Neural progenitor cell (in vitro differentiated cells): ENCODE measurements around the gene IPO7. TPM values are rescaled to one million over a fixed set of nuclear protein-coding genes. Genes with fewer than 3 reads are reported as not detected.

ENCODE experiments used
- DNase-seq: peaks from one replicate; pipeline ENCODE4 v3.0.0-alpha.2; 2016; ENCODE audit warnings: low spot score
- H2AFZ ChIP-seq: fragments of 200-600 bp; sonication (generic); replicated peaks from 2 replicates; pipeline ENCODE4 v1.6.1; 2016; ENCODE audit warnings: antibody characterized with exemption
- H3F3A ChIP-seq: fragments of 200-600 bp; sonication (generic); 2 replicates; pipeline ENCODE4 v1.6.1; 2016; ENCODE audit warnings: antibody characterized with exemption, low read depth
- H3K27ac ChIP-seq: fragments of 200-600 bp; sonication (generic); 2 replicates; pipeline ENCODE4 v1.5.1; 2016; ENCODE audit warnings: mild to moderate bottlenecking
- H3K27me3 ChIP-seq: fragments of 200-600 bp; sonication (generic); 2 replicates; pipeline ENCODE4 v1.6.1; 2016; ENCODE audit warnings: mild to moderate bottlenecking, moderate library complexity
- H3K36me3 ChIP-seq: fragments of 200-600 bp; sonication (generic); 2 replicates; pipeline ENCODE4 v1.5.1; 2016
- H3K4me1 ChIP-seq: fragments of 200-600 bp; sonication (generic); 2 replicates; pipeline ENCODE4 v1.6.1; 2016; ENCODE audit warnings: mixed run types
- H3K4me2 ChIP-seq: fragments of 200-600 bp; sonication (generic); 2 replicates; pipeline ENCODE4 v1.6.1; 2016
- H3K4me3 ChIP-seq: fragments of 200-600 bp; sonication (generic); 2 replicates; pipeline ENCODE4 v1.5.1; 2016
- H3K79me2 ChIP-seq: fragments of 200-600 bp; sonication (generic); 2 replicates; pipeline ENCODE4 v1.6.1; 2016; ENCODE audit warnings: low read depth
- H3K9ac ChIP-seq: fragments of 200-600 bp; sonication (generic); 2 replicates; pipeline ENCODE4 v1.6.1; 2016
- H3K9me3 ChIP-seq: fragments of 200-600 bp; sonication (generic); 2 replicates; pipeline ENCODE4 v1.5.1; 2016; ENCODE audit warnings: low read depth
- H4K20me1 ChIP-seq: fragments of 200-600 bp; sonication (generic); 2 replicates; pipeline ENCODE4 v1.6.1; 2016; ENCODE audit warnings: low read depth
- H3K27ac Mint-ChIP-seq: 3 replicates; pipeline ENCODE4 v1.8.0; 2021; ENCODE audit warnings: mixed read lengths
- H3K27me3 Mint-ChIP-seq: 2 replicates; pipeline ENCODE4 v1.8.0; 2022; ENCODE audit warnings: low read depth, mild to moderate bottlenecking, inconsistent platforms, moderate library complexity, mixed read lengths; ENCODE audit not compliant: insufficient read depth
- H3K36me3 Mint-ChIP-seq: 3 replicates; pipeline ENCODE4 v1.8.0; 2021; ENCODE audit warnings: mixed read lengths
- H3K4me1 Mint-ChIP-seq: 3 replicates; pipeline ENCODE4 v1.8.0; 2021; ENCODE audit warnings: mixed read lengths
- H3K4me3 Mint-ChIP-seq: 3 replicates; pipeline ENCODE4 v1.8.0; 2021; ENCODE audit warnings: mild to moderate bottlenecking, moderate library complexity, mixed read lengths
- H3K9me3 Mint-ChIP-seq: 3 replicates; pipeline ENCODE4 v1.8.0; 2020; ENCODE audit warnings: mixed read lengths
- CTCF ChIP-seq: fragments of 200-600 bp; sonication (generic); IDR thresholded peaks from 2 replicates; pipeline ENCODE4 v1.5.1; 2017; ENCODE audit warnings: antibody characterized with exemption, mild to moderate bottlenecking
- EZH2 ChIP-seq: fragments of 200-600 bp; sonication (generic); IDR thresholded peaks from 2 replicates; pipeline ENCODE4 v1.6.1; 2017; ENCODE audit warnings: antibody characterized with exemption, mild to moderate bottlenecking, moderate library complexity
- EZH2phosphoT487 ChIP-seq: fragments of 200-600 bp; sonication (generic); IDR thresholded peaks from 2 replicates; pipeline ENCODE4 v1.6.1; 2017; ENCODE audit warnings: antibody characterized with exemption
- total RNA-seq: library from RNA; depleted of rRNA; stranded (reverse); fragments of >200 nt; gene quantifications from 2 replicates; pipeline ENCODE4 v1.2.3, GENCODE V29; 2015; ENCODE audit warnings: low replicate concordance

The IPO7 gene
- total RNA-seq, 1 donor from 2014 or later, result 231 TPM

DNA sequence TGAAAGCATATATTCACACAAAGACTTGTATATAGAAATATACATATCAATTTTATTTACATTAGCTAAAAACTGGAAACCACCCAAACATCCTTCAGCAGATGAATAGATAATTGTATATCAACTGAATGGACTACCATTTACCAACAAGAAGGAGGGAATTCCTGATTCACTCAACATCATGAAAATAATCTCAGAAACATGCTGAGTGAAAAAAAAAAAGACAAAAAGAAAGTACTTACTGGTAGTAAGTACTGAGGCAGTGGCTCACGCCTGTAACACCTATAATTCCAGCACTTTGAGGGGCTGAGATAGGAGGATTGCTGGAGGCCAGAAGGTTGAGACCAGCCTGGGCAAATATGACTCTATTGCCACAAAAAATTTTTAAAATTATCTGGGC, 7.4 kb upstream of the IPO7 start:
- no peak overlapping the region for H3K9ac ChIP-seq
- H3K27me3 ChIP-seq, result no peaks in the 10 kb centered on the region
- no peaks in the 10 kb centered on the region for H3K36me3 ChIP-seq
- no peak overlapping the region for H3K4me2 ChIP-seq
- Mint-ChIP-seq H3K9me3 (no peaks in the 10 kb centered on the region), H3K4me1 (peaks cover 15% of the 10 kb centered on the region), H3K4me3 (no peak overlapping the region), H3K27ac (no peak overlapping the region), H3K27me3 (peaks cover 2% of the 10 kb centered on the region), H3K36me3 (no peaks in the 10 kb centered on the region)
- TF ChIP-seq CTCF (no peak), EZH2 (no peak), EZH2phosphoT487 (no peak)
- no peaks in the 10 kb centered on the region for H4K20me1 ChIP-seq
- no peak overlapping the region for H3K27ac ChIP-seq
- no peak overlapping the region for H3K4me3 ChIP-seq
- H3K9me3 ChIP-seq, result no peaks in the 10 kb centered on the region
- no peak overlapping the region for H2AFZ ChIP-seq
- peaks cover 6% of the 10 kb centered on the region for H3K4me1 ChIP-seq
- no peak for DNase-seq
- no peaks in the 10 kb centered on the region for H3K79me2 ChIP-seq
- H3F3A ChIP-seq, result no peaks in the 10 kb centered on the region

DNA sequence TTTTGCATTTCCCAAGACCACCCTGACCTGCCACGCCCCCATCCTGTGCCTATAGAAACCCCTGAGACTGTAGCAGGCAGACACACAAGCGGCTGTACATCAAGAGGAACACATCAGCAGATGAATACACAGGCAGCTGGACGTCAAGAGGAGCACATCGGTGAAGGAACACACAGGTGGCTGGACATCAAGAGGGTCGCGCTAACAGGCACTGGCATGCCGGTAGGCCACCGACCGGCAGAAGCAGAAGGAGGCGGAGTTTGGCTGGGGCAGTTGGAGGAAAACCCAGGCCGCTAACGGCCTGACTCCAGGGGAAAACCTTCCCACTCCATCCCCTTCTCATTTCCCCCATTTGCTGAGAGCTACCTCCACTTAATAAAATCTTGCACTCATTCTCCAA, 5.4 kb upstream of the IPO7 start:
- H3K4me3 ChIP-seq, result no peak overlapping the region
- H3K79me2 ChIP-seq, result no peaks in the 10 kb centered on the region
- Mint-ChIP-seq H3K4me1 (peaks cover 16% of the 10 kb centered on the region), H3K36me3 (no peaks in the 10 kb centered on the region), H3K27ac (peak overlapping the region; percentile 31), H3K9me3 (no peaks in the 10 kb centered on the region), H3K27me3 (no peaks in the 10 kb centered on the region), H3K4me3 (no peak overlapping the region)
- no peak overlapping the region for H2AFZ ChIP-seq
- no peaks in the 10 kb centered on the region for H3K27me3 ChIP-seq
- no peak overlapping the region for H3K9ac ChIP-seq
- no peaks in the 10 kb centered on the region for H4K20me1 ChIP-seq
- H3K4me1 ChIP-seq, result peaks cover 6% of the 10 kb centered on the region
- no peaks in the 10 kb centered on the region for H3K36me3 ChIP-seq
- H3K27ac ChIP-seq, result no peak overlapping the region
- no peaks in the 10 kb centered on the region for H3K9me3 ChIP-seq
- no peak overlapping the region for H3K4me2 ChIP-seq
- H3F3A ChIP-seq, result no peaks in the 10 kb centered on the region
- no peak for DNase-seq
- no peak for TF ChIP-seq EZH2
- TF ChIP-seq CTCF, result no peak
- TF ChIP-seq EZH2phosphoT487, result no peak

DNA sequence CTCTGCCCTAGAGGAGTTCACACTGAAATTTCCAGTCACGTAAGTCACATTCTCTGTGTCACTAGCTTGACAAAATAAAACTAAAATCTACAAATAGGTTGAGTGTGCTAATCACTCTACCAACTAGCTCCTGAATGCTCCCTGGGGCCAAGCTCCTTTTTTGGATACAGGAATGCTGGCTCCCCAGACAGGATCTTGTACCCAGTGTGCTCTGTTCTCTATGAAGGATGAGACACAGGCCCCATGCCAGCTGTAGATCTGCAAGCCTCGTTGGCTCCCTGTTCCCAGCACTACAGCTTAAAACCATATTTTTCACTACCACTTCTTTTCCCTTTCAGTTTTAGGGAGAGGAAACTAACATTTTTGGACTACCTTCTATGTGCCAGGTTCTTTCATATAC, 3.7 kb upstream of the IPO7 start:
- Histone ChIP-seq H3K27me3 (no peaks in the 10 kb centered on the region), H3F3A (peaks cover 12% of the 10 kb centered on the region), H3K9me3 (no peaks in the 10 kb centered on the region), H3K79me2 (peaks cover 12% of the 10 kb centered on the region), H2AFZ (peak overlapping the region; percentile 86), H4K20me1 (peaks cover 8% of the 10 kb centered on the region), H3K36me3 (no peaks in the 10 kb centered on the region), H3K9ac (no peak overlapping the region), H3K27ac (no peak overlapping the region), H3K4me2 (no peak overlapping the region), H3K4me1 (peaks cover 7% of the 10 kb centered on the region), H3K4me3 (no peak overlapping the region)
- TF ChIP-seq CTCF (no peak), EZH2phosphoT487 (no peak), EZH2 (no peak)
- Mint-ChIP-seq H3K27me3 (peaks cover 5% of the 10 kb centered on the region), H3K4me3 (no peak overlapping the region), H3K4me1 (peaks cover 26% of the 10 kb centered on the region), H3K36me3 (no peaks in the 10 kb centered on the region), H3K9me3 (no peaks in the 10 kb centered on the region), H3K27ac (peak overlapping the region; percentile 31)
- DNase-seq, result no peak
